Neutrophil (primary cell): Measurements from ENCODE around the gene TMEM179.

Experiments
- H3K27ac ChIP-seq: fragments of 200-600 bp; sonication (generic); 2 replicates; pipeline ENCODE4 v1.5.1; 2016; ENCODE audit warnings: mild to moderate bottlenecking, moderate library complexity
- H3K27me3 ChIP-seq: fragments of 200-600 bp; sonication (generic); 2 replicates; pipeline ENCODE4 v1.6.0; 2016; ENCODE audit warnings: mild to moderate bottlenecking
- H3K36me3 ChIP-seq: fragments of 200-600 bp; sonication (generic); 2 replicates; pipeline ENCODE4 v1.5.1; 2017
- H3K4me1 ChIP-seq, 2 experiments: fragments of 200-600 bp in 1 of 2; sonication (generic) in 1 of 2; 1 replicate in 1 of 2; 2 replicates in 1 of 2; pipeline versions ENCODE4 v1.5.1 to v1.6.1; 2013 to 2016; ENCODE audit warnings: low read depth in 1 of 2, low read length in 1 of 2, mild to moderate bottlenecking in 1 of 2, moderate library complexity in 1 of 2; ENCODE audit not compliant: control insufficient read depth in 1 of 2, insufficient read depth in 1 of 2
- H3K4me3 ChIP-seq, 2 experiments: fragments of 200-600 bp in 1 of 2; sonication (generic) in 1 of 2; 1 replicate in 1 of 2; 2 replicates in 1 of 2; pipeline ENCODE4 v1.5.1; 2013 to 2016; ENCODE audit warnings: low read depth in 1 of 2, low read length in 1 of 2, mild to moderate bottlenecking in 1 of 2, moderate library complexity in 1 of 2
- H3K9me3 ChIP-seq: fragments of 200-600 bp; sonication (generic); 2 replicates; pipeline ENCODE4 v1.5.1; 2016
- TF ChIP-seq, protein P1 (sequence below): fragments of 200-600 bp; sonication (generic); IDR thresholded peaks from 2 replicates; pipeline ENCODE4 v1.5.1; 2016; ENCODE audit warnings: antibody characterized with exemption

TMEM179 gene

DNA sequence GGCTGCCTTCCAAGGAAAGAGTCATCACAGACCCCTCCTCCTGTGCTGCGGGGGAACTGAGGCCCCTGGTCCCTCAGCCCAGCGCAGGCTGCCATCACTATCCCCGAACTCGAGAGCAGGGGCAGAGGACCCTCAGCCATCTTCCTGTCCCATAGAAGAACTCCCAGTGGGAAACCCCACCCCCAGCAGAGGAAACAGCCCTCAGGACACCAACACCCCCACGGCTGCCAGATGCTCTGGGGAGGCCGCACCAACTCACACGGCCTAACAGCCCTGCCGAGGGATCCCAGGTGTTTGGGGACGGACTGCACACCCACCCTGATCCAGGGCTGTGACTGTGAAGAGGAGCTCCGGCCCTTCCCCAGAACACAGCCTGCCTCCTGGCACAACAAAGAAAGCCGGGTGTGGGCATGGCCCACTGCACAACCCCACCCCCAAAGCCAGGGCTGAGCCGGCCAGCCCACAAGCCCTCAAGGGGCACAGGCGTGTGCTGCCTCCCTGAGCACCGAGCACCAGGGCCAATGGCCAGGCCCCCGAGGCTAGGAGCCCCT lies 41.3 kb downstream of the TMEM179 start:
- Histone ChIP-seq H3K27me3 (peaks cover 41% of the 10 kb centered on the region), H3K4me3 (no peak overlapping the region), H3K4me1 (no peaks in the 10 kb centered on the region), H3K27ac (no peak overlapping the region), H3K9me3 (no peaks in the 10 kb centered on the region), H3K36me3 (no peaks in the 10 kb centered on the region)
- TF ChIP-seq, protein P1, sequence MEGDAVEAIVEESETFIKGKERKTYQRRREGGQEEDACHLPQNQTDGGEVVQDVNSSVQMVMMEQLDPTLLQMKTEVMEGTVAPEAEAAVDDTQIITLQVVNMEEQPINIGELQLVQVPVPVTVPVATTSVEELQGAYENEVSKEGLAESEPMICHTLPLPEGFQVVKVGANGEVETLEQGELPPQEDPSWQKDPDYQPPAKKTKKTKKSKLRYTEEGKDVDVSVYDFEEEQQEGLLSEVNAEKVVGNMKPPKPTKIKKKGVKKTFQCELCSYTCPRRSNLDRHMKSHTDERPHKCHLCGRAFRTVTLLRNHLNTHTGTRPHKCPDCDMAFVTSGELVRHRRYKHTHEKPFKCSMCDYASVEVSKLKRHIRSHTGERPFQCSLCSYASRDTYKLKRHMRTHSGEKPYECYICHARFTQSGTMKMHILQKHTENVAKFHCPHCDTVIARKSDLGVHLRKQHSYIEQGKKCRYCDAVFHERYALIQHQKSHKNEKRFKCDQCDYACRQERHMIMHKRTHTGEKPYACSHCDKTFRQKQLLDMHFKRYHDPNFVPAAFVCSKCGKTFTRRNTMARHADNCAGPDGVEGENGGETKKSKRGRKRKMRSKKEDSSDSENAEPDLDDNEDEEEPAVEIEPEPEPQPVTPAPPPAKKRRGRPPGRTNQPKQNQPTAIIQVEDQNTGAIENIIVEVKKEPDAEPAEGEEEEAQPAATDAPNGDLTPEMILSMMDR = no peak

DNA sequence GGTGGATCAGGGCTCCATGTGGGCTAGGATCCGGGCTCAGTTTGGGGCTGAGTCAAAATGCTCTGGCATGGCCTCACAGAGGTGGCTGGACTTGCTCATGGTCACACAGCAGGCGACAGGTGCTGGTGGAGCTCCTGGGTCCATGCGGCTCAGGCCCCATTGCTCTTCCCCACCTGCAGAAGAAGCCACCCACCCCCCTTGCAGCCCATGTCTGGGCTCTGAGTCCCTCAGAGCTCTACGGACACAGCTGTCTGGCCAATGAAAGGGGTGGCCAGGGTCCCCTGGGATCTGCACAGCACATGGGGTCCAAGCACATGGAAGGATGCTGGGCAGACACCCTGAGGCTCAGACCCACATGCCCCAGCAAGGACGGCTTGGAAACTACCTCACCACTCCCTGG lies 42.0 kb downstream of the TMEM179 start:
- H3K9me3 ChIP-seq = no peaks in the 10 kb centered on the region
- no peaks in the 10 kb centered on the region for H3K36me3 ChIP-seq
- H3K4me3 ChIP-seq = no peak overlapping the region
- H3K4me1 ChIP-seq = no peaks in the 10 kb centered on the region
- peaks cover 41% of the 10 kb centered on the region for H3K27me3 ChIP-seq
- H3K27ac ChIP-seq = no peak overlapping the region
- TF ChIP-seq, protein P1 = no peak

DNA sequence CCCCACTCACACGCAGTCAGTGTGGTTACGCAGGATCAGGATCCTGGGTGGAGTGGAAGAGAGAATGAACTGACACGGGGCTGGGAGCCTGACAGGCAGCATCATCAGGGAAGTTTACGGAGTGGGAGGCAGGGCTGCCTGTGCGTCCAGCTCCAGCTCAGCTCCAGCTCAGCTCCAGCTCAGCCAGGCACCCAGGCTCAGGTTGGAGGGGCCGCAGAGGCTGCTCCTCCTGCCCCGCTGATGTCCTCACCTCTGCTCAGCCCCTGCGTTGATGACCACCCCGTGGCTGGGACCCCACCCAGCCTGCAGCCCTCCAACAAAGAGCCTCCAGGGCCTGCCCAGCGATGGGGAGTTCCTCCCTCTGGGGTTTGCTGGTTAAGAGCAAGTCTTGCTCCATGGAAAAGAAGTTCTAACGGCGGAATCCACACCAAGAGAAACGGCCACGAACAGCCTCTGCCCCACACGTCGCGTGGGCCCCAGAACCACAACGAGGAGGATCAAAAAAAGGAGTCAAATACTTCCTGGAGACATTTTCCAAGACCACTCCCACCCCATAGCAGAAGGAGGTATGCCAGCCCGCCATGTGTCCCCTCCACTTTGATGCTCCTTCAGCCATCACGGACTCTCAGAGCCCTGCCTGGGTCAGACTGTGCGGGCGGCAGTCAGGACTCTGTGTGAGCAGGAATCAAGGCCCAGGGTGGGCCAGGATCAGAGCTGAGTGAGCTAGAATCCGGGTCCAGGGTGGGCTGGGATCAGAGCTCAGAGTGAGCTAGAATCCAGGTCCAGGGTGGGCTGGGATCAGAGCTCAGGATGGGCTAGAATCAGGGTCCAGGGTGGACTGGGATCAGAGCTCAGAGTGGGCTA lies 42.7 kb downstream of the TMEM179 start:
- Histone ChIP-seq H3K4me3 (no peak overlapping the region), H3K27me3 (peaks cover 37% of the 10 kb centered on the region), H3K9me3 (no peaks in the 10 kb centered on the region), H3K27ac (no peak overlapping the region), H3K4me1 (no peaks in the 10 kb centered on the region), H3K36me3 (no peaks in the 10 kb centered on the region)
- TF ChIP-seq, protein P1 = no peak

DNA sequence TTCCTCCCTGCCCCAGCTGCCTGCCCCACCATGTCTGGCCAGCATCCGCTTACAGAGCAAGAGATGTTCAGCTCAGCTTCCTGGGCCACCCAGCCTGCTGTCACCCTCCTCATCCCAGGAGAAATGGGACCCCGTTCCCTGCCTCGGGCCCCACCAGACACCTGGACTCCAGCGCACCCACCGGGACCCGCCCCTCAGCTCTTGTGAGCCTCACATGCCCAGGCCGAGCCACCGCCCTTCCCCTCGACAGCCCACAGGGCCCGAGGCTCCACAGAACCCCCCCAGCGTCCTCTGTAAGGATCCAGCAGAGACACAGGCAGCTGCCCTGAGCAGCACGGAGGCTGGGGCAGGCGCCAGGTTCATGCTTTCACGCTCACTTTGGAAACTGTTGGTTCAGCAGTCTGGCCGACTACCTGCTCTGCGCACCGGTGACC lies 43.4 kb downstream of the TMEM179 start:
- H3K27ac ChIP-seq = no peak overlapping the region
- H3K27me3 ChIP-seq = peaks cover 37% of the 10 kb centered on the region
- no peaks in the 10 kb centered on the region for H3K4me1 ChIP-seq
- no peak overlapping the region for H3K4me3 ChIP-seq
- TF ChIP-seq, protein P1 = no peak
- H3K9me3 ChIP-seq = no peaks in the 10 kb centered on the region
- no peaks in the 10 kb centered on the region for H3K36me3 ChIP-seq

DNA sequence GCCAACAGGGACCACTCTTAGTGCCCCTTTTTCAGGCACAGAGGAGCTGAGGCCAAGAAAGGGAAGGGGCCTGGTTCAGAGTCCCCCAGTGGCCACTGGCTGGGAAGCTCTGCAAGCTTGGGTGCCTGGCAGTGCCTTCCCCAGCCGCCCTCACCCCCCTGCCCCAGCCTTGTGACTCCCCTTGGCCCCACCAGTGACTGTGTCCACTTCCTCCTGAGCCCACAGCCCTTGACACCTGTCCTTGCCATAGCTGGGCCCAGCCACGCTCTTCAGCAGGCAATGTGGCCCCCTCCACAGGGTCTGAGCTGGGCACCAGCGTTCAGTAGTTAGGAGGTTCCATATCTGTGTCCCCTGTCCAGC lies 44.0 kb downstream of the TMEM179 start:
- Histone ChIP-seq H3K27me3 (peaks cover 35% of the 10 kb centered on the region), H3K36me3 (no peaks in the 10 kb centered on the region), H3K27ac (no peak overlapping the region), H3K4me1 (no peaks in the 10 kb centered on the region), H3K9me3 (no peaks in the 10 kb centered on the region), H3K4me3 (no peak overlapping the region)
- TF ChIP-seq, protein P1 = no peak
